Measurements from ENCODE around the gene PPFIBP2.

DNA sequence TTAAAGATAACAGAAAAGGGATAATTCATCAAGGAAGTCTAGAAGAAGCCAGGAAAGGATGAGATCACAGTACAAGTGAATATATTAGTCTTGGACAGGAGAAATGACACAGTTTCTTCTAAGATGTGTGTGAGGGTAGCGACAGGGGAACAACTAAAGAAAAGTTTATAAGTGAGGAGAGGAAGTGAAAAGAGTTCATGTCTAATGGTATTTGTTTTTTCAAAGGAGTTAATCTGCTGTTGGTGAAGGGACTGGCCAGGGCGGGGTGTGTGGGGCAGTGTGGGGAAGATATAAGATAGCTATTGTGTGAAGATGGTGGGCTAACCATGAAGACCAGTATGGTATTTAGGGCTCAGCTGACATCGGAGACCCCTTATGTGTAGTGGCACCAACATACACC is 7.6 kb upstream of the PPFIBP2 start:
- TF ChIP-seq, protein P1, sequence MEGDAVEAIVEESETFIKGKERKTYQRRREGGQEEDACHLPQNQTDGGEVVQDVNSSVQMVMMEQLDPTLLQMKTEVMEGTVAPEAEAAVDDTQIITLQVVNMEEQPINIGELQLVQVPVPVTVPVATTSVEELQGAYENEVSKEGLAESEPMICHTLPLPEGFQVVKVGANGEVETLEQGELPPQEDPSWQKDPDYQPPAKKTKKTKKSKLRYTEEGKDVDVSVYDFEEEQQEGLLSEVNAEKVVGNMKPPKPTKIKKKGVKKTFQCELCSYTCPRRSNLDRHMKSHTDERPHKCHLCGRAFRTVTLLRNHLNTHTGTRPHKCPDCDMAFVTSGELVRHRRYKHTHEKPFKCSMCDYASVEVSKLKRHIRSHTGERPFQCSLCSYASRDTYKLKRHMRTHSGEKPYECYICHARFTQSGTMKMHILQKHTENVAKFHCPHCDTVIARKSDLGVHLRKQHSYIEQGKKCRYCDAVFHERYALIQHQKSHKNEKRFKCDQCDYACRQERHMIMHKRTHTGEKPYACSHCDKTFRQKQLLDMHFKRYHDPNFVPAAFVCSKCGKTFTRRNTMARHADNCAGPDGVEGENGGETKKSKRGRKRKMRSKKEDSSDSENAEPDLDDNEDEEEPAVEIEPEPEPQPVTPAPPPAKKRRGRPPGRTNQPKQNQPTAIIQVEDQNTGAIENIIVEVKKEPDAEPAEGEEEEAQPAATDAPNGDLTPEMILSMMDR (IDR thresholded peaks at IDR 0.05), result no peak
- no peak for TF ChIP-seq POLR2AphosphoS5 (IDR thresholded peaks at IDR 0.05)
- no peak for TF ChIP-seq POLR2A (IDR thresholded peaks at IDR 0.05; ENCODE audit: low read depth)
- TF ChIP-seq EP300 (IDR thresholded peaks at IDR 0.05), result no peak

Data from esophagus muscularis mucosa (tissue), 4 donors.